Stimulated activated CD8-positive, alpha-beta memory T cell treated with anti-CD3 and anti-CD28 coated beads, Interleukin-4, amount 100 ng/mL, for 24 hours (primary cell): ENCODE data around the gene TMEM94.
"Not testable (repeated sequence)": the region's sequence is repeated elsewhere in the genome, so short reads cannot be mapped to it uniquely, and the experiment has no call there.

Source experiments
- DNase-seq: peaks from one replicate; pipeline ENCODE4 v3.0.0-alpha.2; 2020; ENCODE audit warnings: low read depth

TMEM94 gene

GRCh38 chr17:75445896-75446295 is 10.5 kb upstream of the TMEM94 start:
- DNase-seq = not testable (repeated sequence)

- no peak for DNase-seq
Observed at GRCh38 chr17:75447951-75448856, 8.2 kb upstream of the TMEM94 start.

DNA sequence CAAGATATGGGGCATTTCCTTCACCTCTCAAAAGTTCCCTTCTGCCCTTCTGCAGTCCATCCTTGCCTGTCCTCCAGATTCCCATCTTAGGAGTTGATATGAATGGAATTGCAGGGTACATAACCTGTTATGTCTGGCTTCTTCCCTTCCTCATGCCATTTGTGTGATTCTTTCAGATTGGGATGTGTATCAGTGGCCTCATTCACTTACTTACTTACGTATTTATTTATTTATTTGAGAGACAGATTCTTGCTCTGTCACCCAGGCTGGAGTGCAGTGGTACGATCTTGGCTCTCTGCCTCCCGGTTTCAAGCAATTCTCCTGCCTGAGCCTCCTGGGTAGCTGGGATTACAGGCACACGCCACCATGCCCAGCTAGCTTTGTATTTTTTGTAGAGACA is 6.2 kb upstream of the TMEM94 start:
- DNase-seq = no peak

DNA sequence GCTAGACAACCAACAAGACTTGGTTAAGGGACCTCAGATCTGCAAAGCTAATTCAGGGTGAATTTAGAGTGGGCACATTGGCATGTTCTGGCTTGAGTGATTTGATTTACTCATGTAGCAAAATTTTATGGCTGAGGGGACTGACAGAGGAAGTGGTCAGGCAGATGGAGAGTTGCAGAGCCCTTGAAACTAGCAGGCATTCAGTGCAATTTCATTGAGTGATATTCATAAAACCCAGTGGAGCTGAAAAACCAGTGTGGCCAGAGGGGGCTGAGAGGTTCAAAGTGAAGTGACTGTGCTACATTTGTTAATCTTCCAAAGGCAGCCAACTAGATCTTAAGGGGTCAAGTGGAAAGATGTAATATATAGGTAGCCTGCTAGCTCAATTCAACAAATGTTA is 2.2 kb upstream of the TMEM94 start:
- no peak for DNase-seq

DNA sequence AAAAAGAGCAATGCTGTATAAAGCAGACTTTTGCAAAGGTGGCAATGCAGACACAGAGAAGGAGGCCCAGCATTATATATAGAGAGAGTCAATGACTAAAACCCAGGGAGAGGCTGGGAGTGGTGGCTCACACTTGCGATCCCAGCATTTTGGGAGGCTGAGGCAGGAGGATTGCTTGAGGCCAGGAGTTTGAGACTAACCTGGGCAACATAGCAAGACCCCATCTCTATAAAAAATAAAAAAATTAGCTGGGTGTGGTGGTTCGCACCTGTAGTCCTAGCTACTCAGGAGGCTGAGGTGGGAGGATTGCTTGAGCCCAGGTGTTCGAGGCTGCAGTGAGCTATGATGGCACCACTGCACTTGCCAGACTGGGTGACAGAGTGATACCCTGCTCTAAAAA is 1.8 kb upstream of the TMEM94 start:
- DNase-seq = not testable (repeated sequence)

- no peak for DNase-seq
Observed at GRCh38 chr17:75456039-75456416, 407 bp upstream of the TMEM94 start.

GRCh38 chr17:75457047-75457654 is 716 bp downstream of the TMEM94 start:
- DNase-seq = no peak

GRCh38 chr17:75459246-75459589 is 2.8 kb downstream of the TMEM94 start:
- no peak for DNase-seq

DNA sequence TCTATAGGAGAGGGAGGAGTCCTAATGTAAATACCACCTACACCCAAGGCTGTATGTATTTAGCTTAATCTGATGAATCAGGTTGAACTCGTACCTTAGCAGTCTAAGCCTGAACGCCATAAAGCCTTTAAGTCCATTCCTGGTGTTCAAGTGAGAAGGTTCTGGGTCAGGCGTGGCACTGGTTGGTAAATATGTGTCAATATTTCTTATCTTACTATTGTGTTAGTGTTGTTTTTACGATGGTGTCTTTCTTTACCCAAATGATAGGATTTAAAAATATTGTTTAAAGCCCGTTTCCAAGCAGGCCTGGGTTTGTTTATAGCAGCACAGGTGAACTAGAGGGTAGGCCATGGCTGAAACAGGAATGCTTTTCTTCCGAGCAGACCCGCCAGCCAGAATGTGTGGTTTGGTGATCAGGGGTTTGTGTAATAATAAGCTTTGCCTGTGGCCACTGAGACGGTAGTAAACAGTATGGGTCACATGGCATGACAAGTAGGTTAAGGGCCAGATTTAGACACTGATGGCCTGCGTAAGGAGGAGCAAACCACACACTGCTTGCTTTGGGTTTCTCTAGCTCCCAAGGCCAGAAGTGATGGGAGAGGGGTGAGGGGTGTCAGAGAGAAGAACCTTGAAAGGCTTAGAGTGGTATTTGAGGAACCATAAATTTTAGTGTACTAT is 3.3 kb downstream of the TMEM94 start:
- no peak for DNase-seq

DNA sequence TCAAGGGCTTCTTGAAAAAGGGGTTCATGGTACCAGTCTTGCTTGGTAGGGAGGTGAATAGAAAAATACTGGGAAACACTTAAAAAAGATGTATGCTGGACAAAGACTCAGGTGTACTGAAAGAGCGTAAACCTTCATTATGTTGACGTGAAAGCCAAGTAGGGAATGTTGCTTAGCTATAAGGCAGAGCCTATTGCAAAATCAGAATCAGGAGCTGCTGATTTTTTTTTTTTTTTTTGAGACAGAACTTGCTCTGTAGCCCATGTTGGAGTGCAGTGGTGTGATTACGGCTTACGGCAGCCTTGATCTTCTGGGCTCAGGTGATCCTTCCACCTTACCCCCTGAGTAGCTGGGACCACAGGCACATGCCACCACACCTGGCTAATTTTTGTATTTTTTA is 3.9 kb downstream of the TMEM94 start:
- DNase-seq = no peak

- DNase-seq = no peak
Observed at GRCh38 chr17:75463603-75464002, 7.2 kb downstream of the TMEM94 start.

DNA sequence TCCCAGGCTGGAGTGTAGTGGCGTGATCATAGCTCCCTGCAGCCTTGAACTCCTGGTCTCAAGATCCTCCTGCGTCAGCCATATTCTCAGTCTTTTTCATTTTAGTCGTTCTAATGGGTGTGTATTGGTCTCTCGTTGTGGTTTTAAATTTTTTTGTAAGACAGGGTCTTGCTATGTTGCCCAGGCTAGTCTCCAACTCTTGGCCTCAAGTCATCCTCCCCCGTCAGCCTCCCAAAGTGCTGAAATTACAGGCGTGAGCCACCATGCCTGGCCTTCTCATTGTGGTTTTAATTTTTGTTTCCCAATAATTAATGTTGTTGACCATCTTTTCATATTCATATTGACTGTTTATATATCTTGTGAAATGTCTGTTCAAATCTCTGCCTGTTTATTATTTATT is 8.6 kb downstream of the TMEM94 start:
- DNase-seq = no peak

DNA sequence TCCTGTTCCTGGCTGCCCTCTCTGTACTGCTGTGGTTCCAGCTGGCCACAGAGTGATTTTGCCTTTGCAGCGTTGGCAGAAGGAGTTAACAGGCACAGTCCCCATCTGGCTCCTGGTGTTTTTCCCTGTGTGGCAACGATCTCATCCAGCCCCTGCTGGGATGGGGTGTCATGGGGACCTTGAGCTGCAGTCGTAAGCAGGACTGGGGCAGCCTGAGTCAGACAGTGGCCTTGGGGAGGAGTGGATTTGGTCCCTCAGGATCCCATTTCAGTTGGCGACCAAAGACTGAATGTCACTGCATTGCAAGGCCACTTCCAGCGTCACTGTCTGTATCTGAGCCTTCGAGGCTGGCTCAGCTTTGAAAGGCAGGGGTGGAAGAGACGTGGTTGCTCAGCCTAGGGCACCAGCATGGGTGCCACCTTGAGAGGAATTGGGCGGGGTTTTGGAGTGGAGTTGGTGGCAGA is 11.9 kb downstream of the TMEM94 start:
- DNase-seq = no peak

- no peak for DNase-seq
Observed at GRCh38 chr17:75468779-75469373, 12.4 kb downstream of the TMEM94 start.

- no peak for DNase-seq
Observed at GRCh38 chr17:75471207-75471606, 14.8 kb downstream of the TMEM94 start.

- DNase-seq = no peak
Observed at GRCh38 chr17:75472119-75472518, 15.7 kb downstream of the TMEM94 start.

- no peak for DNase-seq
Observed at GRCh38 chr17:75473246-75473645, 16.8 kb downstream of the TMEM94 start.

DNA sequence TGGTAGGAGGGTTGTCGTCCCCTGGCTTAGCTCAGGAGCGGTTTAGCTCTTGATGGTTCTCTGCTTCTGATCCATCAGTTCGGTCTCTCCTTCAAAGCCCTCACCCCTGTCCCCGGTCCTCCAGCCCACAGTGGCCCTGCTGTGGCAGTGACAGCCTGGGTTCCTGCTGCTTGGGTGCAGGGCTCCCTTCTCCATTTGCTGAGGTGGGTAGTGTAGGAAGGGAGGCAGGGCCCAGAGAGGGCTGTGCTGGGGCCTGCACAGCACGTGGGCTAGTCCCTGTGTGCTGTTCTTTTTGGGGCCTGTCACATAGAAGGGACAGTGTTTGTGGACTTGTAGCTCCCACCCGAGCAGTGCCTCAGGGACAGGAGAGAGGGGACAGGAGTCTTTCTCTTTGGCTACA is 18.3 kb downstream of the TMEM94 start:
- no peak for DNase-seq

GRCh38 chr17:75475144-75475835 is 18.9 kb downstream of the TMEM94 start:
- DNase-seq = no peak

DNA sequence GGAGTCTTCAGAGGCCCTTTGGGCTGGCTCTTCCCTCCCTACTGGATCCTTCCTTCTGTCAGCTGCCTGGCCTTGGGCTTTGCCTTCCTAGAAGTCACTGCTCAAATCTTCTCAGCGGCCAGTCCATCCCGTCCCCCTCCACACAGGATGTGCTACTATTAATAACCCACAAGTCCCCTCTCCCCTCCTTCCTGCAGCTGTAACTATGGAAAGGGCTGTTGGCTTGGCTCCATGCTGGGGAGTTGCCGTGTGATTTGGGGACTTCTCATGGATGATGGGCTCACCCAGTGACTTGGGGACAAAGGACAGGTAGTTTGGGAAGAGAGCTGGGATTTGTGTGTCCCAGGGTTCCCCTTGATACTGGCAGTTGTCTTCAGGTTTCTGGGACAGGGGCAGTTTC is 19.4 kb downstream of the TMEM94 start:
- no peak for DNase-seq

DNA sequence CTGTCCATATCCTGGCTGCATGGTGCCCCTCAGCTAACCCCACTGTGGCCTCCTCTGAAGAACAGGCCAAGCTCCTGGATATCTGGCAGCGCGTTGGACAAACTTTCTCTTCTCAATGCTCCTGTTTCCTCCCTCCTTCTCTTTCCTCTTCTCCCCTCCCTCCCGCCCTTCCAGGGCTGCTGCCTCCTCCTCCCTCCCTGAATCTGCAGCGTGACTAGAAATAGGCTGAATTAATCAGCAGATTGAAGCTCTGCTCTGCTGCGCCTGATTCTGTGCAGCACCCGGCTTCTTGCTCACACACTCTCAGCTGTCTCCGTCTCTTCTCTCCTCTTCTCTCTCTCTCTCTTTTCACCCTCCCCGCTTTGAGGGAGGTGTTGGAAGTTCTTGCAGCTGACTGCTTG is 19.8 kb downstream of the TMEM94 start:
- DNase-seq = no peak
